ENCODE results near the gene PIK3C2G.

Gene PIK3C2G

DNA sequence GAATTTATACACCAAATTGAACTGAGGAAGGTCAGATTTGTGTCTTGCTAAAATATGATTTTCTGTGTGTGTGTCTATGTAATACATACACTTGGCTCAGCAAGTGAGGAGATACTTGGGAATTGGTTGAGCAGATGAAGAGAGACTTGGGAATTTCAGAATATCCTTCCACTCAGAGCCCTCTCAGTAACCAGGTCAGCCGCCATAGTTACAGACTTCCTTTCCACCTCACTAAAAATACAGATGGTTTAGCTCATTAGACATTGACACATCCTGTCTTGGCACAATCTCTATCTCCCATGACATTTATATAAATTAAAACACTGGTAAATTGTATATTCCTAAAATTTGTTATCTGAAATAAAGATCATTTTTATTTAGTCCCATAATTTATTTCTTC, 15.9 kb downstream of the PIK3C2G start:
- Histone ChIP-seq H3K9ac (no peak overlapping the region), H3K4me3 (IDR thresholded peaks at IDR 0.05; ENCODE audit: insufficient read depth, low read depth, low read length) (no peak overlapping the region), H4K20me1 (ENCODE audit: insufficient read depth) (no peaks in the 10 kb centered on the region), H3K4me1 (ENCODE audit: low read depth, poor library complexity, severe bottlenecking) (no peaks in the 10 kb centered on the region), H3K36me3 (ENCODE audit: insufficient read depth) (no peaks in the 10 kb centered on the region), H3K4me2 (no peak overlapping the region), H2AFZ (ENCODE audit: low read depth) (no peak overlapping the region), H3K79me2 (ENCODE audit: insufficient read depth, low read depth) (no peaks in the 10 kb centered on the region), H3K27ac (no peak overlapping the region), H3K27me3 (ENCODE audit: insufficient read depth, low read depth) (no peaks in the 10 kb centered on the region)
- TF ChIP-seq CTCF (conservative IDR thresholded peaks at IDR 0.05; ENCODE audit: low read depth, low read length), result no peak

GRCh38 chr12:18280728-18281127, 19.4 kb downstream of the PIK3C2G start:
- no peak overlapping the region for H3K4me3 ChIP-seq (IDR thresholded peaks at IDR 0.05; ENCODE audit: insufficient read depth, low read depth, low read length)
- no peak for TF ChIP-seq CTCF (conservative IDR thresholded peaks at IDR 0.05; ENCODE audit: low read depth, low read length)
- no peak overlapping the region for H3K9ac ChIP-seq
- no peaks in the 10 kb centered on the region for H3K79me2 ChIP-seq (ENCODE audit: insufficient read depth, low read depth)
- no peak overlapping the region for H2AFZ ChIP-seq (ENCODE audit: low read depth)
- no peaks in the 10 kb centered on the region for H4K20me1 ChIP-seq (ENCODE audit: insufficient read depth)
- H3K27ac ChIP-seq, result no peak overlapping the region
- no peaks in the 10 kb centered on the region for H3K36me3 ChIP-seq (ENCODE audit: insufficient read depth)
- no peaks in the 10 kb centered on the region for H3K27me3 ChIP-seq (ENCODE audit: insufficient read depth, low read depth)
- H3K4me1 ChIP-seq (ENCODE audit: low read depth, poor library complexity, severe bottlenecking), result no peaks in the 10 kb centered on the region
- H3K4me2 ChIP-seq, result no peak overlapping the region

DNA sequence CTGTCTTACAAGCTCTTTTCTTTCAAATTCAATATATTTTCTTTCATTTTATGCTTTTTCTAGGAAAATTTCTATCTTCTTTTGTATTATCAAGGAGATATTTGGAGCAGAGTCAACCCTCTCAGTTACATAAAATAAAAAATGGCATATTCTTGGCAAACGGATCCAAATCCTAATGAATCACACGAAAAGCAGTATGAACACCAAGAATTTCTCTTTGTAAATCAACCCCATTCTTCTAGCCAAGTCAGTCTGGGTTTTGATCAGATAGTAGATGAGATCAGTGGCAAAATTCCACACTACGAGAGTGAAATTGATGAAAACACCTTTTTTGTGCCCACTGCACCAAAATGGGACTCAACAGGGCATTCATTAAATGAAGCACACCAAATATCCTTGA, 20.6 kb downstream of the PIK3C2G start:
- Histone ChIP-seq H3K27me3 (ENCODE audit: insufficient read depth, low read depth) (no peaks in the 10 kb centered on the region), H3K9ac (no peak overlapping the region), H3K4me3 (IDR thresholded peaks at IDR 0.05; ENCODE audit: insufficient read depth, low read depth, low read length) (no peak overlapping the region), H3K79me2 (ENCODE audit: insufficient read depth, low read depth) (no peaks in the 10 kb centered on the region), H3K4me1 (ENCODE audit: low read depth, poor library complexity, severe bottlenecking) (no peaks in the 10 kb centered on the region), H3K4me2 (no peak overlapping the region), H3K27ac (no peak overlapping the region), H2AFZ (ENCODE audit: low read depth) (no peak overlapping the region), H4K20me1 (ENCODE audit: insufficient read depth) (no peaks in the 10 kb centered on the region), H3K36me3 (ENCODE audit: insufficient read depth) (no peaks in the 10 kb centered on the region)
- no peak for TF ChIP-seq CTCF (conservative IDR thresholded peaks at IDR 0.05; ENCODE audit: low read depth, low read length)

GRCh38 chr12:18283831-18284230, 22.5 kb downstream of the PIK3C2G start:
- Histone ChIP-seq H3K4me2 (no peak overlapping the region), H3K27ac (no peak overlapping the region), H3K4me3 (IDR thresholded peaks at IDR 0.05; ENCODE audit: insufficient read depth, low read depth, low read length) (no peak overlapping the region), H2AFZ (ENCODE audit: low read depth) (no peak overlapping the region), H3K27me3 (ENCODE audit: insufficient read depth, low read depth) (no peaks in the 10 kb centered on the region), H4K20me1 (ENCODE audit: insufficient read depth) (no peaks in the 10 kb centered on the region), H3K9ac (no peak overlapping the region), H3K4me1 (ENCODE audit: low read depth, poor library complexity, severe bottlenecking) (no peaks in the 10 kb centered on the region), H3K36me3 (ENCODE audit: insufficient read depth) (no peaks in the 10 kb centered on the region), H3K79me2 (ENCODE audit: insufficient read depth, low read depth) (no peaks in the 10 kb centered on the region)
- TF ChIP-seq CTCF (conservative IDR thresholded peaks at IDR 0.05; ENCODE audit: low read depth, low read length), result no peak

DNA sequence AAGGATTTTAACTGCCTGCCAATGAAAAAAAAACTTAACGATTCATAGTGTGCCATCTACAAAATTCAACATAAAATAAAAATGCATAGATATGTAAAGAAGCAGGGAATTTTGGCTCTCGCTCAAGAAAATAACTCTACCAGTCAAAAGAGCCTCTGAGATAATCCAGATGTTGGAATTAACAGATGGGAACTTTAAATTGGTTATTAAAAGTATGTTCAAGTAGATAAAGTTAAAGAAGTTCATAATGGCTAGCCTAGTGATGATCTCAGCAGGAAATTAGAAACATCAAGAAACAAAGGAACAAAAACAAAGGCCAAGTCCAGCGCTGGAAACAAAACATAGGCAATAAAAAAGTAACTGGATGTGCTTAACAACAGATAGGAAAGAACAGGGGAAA, 23.1 kb downstream of the PIK3C2G start:
- TF ChIP-seq CTCF (conservative IDR thresholded peaks at IDR 0.05; ENCODE audit: low read depth, low read length), result no peak
- Histone ChIP-seq H3K36me3 (ENCODE audit: insufficient read depth) (no peaks in the 10 kb centered on the region), H3K9ac (no peak overlapping the region), H4K20me1 (ENCODE audit: insufficient read depth) (no peaks in the 10 kb centered on the region), H3K4me3 (IDR thresholded peaks at IDR 0.05; ENCODE audit: insufficient read depth, low read depth, low read length) (no peak overlapping the region), H3K4me1 (ENCODE audit: low read depth, poor library complexity, severe bottlenecking) (no peaks in the 10 kb centered on the region), H3K27me3 (ENCODE audit: insufficient read depth, low read depth) (no peaks in the 10 kb centered on the region), H3K4me2 (no peak overlapping the region), H2AFZ (ENCODE audit: low read depth) (no peak overlapping the region), H3K27ac (no peak overlapping the region), H3K79me2 (ENCODE audit: insufficient read depth, low read depth) (no peaks in the 10 kb centered on the region)

Data from KMS-11 (cell line).